ENCODE measurements around the gene FSCN2. TPM values are rescaled to one million over a fixed set of nuclear protein-coding genes. Genes with fewer than 3 reads are reported as not detected.
A peak's percentile ranks its signal among the peaks of the same experiment; 100 is the strongest.

The FSCN2 gene
- total and polyA plus RNA-seq, 7 experiments from 2014 or later, result 0.56 to 1.6 (median 0.70) TPM; not detected in 2

DNA sequence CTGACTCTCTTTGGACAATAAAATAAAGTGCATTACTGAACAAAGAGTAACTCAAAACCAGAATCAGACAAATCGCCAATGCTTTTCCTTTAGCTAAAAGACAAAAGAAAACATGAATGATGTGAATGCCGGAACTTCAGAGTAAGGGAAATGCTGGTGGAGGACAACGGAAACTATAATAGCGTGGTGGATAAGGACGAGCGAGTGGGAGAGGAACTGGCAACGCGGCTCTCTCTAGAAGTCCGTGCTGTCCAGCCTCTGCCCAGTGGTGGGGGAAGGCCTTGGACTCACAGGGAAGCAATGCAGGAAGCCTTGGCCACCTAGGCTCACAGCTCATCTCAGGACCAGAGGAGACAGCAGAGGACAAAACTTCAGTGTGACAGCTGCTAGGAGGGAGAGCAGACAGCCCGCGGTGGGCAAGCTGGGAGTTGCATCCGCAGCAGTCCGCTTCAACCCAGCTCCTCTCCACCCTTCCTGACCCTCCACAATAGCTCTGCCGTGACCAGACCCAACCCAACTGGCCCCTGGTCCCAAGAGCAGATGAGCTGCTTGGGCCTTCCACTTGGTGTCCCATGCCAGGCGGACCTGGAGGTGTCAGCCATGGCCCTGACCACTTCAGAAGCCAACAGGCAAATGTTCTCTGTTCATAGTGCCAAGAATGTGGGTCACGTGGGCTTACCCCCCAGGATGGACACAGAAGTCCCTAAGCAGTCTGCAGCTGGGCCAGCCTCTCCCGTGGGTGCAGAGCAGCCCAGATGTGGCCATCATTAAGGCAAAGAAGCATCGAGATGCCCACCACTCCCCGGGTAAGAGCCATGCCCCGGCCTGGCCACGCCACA lies 29.3 kb downstream of the FSCN2 start:
- intact Hi-C loops (cut with micrococcal nuclease), result loop anchor here in 1 of 2 donors (10.0 kb wide), 1 partner anchor 1103 kb away; no protein-coding TSS in a partner anchor
- ChIA-PET CTCF (no interaction called here), POLR2A (interaction anchor here (0.8 to 1.0 kb wide), 2 partner anchors 9 to 19 kb away, joined by 3 read pairs; no protein-coding TSS in a partner anchor)
- Histone ChIP-seq H3K27me3 (ENCODE audit: control insufficient read depth in 2 of 2, insufficient read depth in 2 of 2, low read length in 2 of 2) (no peaks in the 10 kb centered on the region), H3K4me1 (ENCODE audit: control insufficient read depth in 2 of 2, insufficient read depth in 2 of 2, low read length in 2 of 2) (peaks cover 11 to 12% of the 10 kb centered on the region in 2 donors), H3K9me3 (ENCODE audit: control insufficient read depth in 2 of 3, low read length in 3 of 3) (no peaks in the 10 kb centered on the region), H3K27ac (ENCODE audit: low read depth, low read length) (no peak overlapping the region), H3K36me3 (ENCODE audit: control insufficient read depth in 2 of 3, insufficient read depth in 3 of 3, low read length in 3 of 3) (peaks cover 0 to 48% (median 3%) of the 10 kb centered on the region in 3 experiments), H3K4me3 (ENCODE audit: low read length) (no peak overlapping the region)
- Mint-ChIP-seq H3K27ac (peak overlapping the region in 2 of 9 donors; percentile 3 to 64), H3K4me3 (no peak overlapping the region), H3K36me3 (peaks cover 0 to 18% (median 5%) of the 10 kb centered on the region in 5 donors), H3K27me3 (no peaks in the 10 kb centered on the region), H3K4me1 (peaks cover 7 to 20% (median 17%) of the 10 kb centered on the region in 7 donors), H3K9me3 (no peaks in the 10 kb centered on the region)
- ATAC-seq (no peak), DNase-seq (no peak)

GRCh38 chr17:81558115-81558468 lies 29.9 kb downstream of the FSCN2 start:
- Histone ChIP-seq H3K9me3 (ENCODE audit: control insufficient read depth in 2 of 3, low read length in 3 of 3) (no peaks in the 10 kb centered on the region), H3K27ac (ENCODE audit: low read depth, low read length) (no peak overlapping the region), H3K27me3 (ENCODE audit: control insufficient read depth in 2 of 2, insufficient read depth in 2 of 2, low read length in 2 of 2) (no peaks in the 10 kb centered on the region), H3K36me3 (ENCODE audit: control insufficient read depth in 2 of 3, insufficient read depth in 3 of 3, low read length in 3 of 3) (peaks cover 0 to 52% (median 3%) of the 10 kb centered on the region in 3 experiments), H3K4me1 (ENCODE audit: control insufficient read depth in 2 of 2, insufficient read depth in 2 of 2, low read length in 2 of 2) (peaks cover 11 to 12% of the 10 kb centered on the region in 2 donors), H3K4me3 (ENCODE audit: low read length) (no peak overlapping the region)
- ATAC-seq (no peak), DNase-seq (no peak)
- ChIA-PET POLR2A (no interaction called here), CTCF (no interaction called here)
- Mint-ChIP-seq H3K27ac (no peak overlapping the region), H3K4me3 (no peak overlapping the region), H3K27me3 (no peaks in the 10 kb centered on the region), H3K36me3 (peaks cover 0 to 19% (median 5%) of the 10 kb centered on the region in 5 donors), H3K4me1 (peaks cover 7 to 18% (median 14%) of the 10 kb centered on the region in 7 donors), H3K9me3 (no peaks in the 10 kb centered on the region)
- intact Hi-C loops (cut with micrococcal nuclease), result loop anchor here in 1 of 2 donors (10.0 kb wide), 1 partner anchor 1103 kb away; no protein-coding TSS in a partner anchor

DNA sequence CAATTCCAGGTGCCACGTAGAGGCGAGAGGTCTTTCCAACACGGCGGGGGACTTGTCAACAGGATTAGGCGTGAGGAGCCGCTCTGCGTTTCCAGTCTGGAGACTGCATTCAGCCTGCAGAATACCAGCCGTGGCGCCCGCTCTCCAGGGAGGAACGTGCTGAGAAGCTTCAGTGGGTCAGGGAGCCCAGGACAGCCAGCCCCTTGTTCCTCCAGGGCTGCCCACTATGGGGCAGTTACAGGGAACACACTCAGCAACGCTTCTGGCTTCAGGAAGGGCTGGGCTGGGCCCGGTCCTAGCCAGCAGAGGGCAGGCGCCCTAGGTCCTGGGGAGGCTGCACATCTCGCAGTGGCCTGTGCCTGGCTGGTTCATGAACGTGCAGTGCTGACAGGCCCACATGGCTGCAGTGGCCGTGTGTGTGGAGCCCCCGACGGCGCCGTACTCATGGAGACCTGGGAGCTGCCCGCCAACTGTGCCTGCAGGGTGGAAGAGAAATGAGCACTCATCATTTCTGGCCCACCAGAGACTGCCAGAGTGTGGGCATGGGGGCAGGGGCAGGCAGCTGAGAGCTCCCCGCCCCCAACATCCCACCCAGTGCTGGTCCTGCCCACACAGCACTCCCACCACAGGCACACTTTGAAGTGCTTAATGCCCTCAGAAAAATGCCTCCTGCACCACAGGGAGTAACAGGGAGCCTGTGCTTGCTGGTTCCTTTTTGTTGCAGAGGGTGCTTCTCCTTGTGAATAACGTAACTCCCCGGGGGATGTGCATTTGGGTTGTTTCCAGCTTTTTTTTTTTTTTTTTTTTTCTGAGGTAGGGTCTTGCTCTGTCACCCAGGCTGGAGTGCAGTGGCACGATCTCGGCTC lies 31.0 kb downstream of the FSCN2 start:
- Mint-ChIP-seq H3K4me3 (no peak overlapping the region), H3K27ac (no peak overlapping the region), H3K4me1 (peaks cover 0 to 7% (median 3%) of the 10 kb centered on the region in 7 donors), H3K9me3 (no peaks in the 10 kb centered on the region), H3K27me3 (no peaks in the 10 kb centered on the region), H3K36me3 (peaks cover 0 to 25% (median 5%) of the 10 kb centered on the region in 5 donors)
- peaks cover 0 to 63% (median 3%) of the 10 kb centered on the region in 3 experiments for H3K36me3 ChIP-seq (ENCODE audit: control insufficient read depth in 2 of 3, insufficient read depth in 3 of 3, low read length in 3 of 3)
- CTCF ChIA-PET, result interaction anchor here (0.7 kb wide), 1 partner anchor 40 kb away, joined by 4 read pairs; no protein-coding TSS in a partner anchor
- no peak overlapping the region for H3K27ac ChIP-seq (ENCODE audit: low read depth, low read length)
- POLR2A ChIA-PET, result interaction anchor here (0.6 to 1.2 kb wide), 2 partner anchors 13 to 47 kb away, joined by 3 to 4 read pairs; no protein-coding TSS in a partner anchor
- H3K4me1 ChIP-seq (ENCODE audit: control insufficient read depth in 2 of 2, insufficient read depth in 2 of 2, low read length in 2 of 2), result peaks cover 1 to 3% of the 10 kb centered on the region in 2 donors
- DNase-seq (no peak), ATAC-seq (peak; percentile 66)
- no peaks in the 10 kb centered on the region for H3K27me3 ChIP-seq (ENCODE audit: control insufficient read depth in 2 of 2, insufficient read depth in 2 of 2, low read length in 2 of 2)
- intact Hi-C loops (cut with micrococcal nuclease), result loop anchor here in 1 of 2 donors (10.0 kb wide), 1 partner anchor 1104 kb away; no protein-coding TSS in a partner anchor
- no peak overlapping the region for H3K4me3 ChIP-seq (ENCODE audit: low read length)
- H3K9me3 ChIP-seq (ENCODE audit: control insufficient read depth in 2 of 3, low read length in 3 of 3), result no peaks in the 10 kb centered on the region

DNA sequence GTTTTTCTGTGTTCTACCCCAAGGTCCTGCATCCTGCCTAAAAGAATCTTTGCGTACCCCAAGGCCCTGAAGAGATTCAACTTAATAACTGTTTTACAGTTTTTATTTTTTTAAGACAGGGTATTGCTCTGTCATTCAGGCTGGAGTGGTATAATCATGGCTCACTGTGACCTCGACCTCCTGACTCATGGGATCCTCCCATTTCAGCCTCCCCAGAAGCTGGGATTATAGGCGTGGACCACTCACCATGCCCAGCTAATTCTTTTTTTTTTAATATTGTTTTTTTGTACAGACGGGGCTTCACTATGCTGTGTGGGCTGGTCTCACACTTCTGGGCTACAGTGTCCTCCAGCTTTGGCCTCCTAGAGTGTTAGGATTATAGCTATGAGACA lies 33.3 kb downstream of the FSCN2 start:
- Histone ChIP-seq H3K4me1 (ENCODE audit: control insufficient read depth in 2 of 2, insufficient read depth in 2 of 2, low read length in 2 of 2) (no peaks in the 10 kb centered on the region), H3K36me3 (ENCODE audit: control insufficient read depth in 2 of 3, insufficient read depth in 3 of 3, low read length in 3 of 3) (peaks cover 0 to 83% (median 3%) of the 10 kb centered on the region in 3 experiments), H3K9me3 (ENCODE audit: control insufficient read depth in 2 of 3, low read length in 3 of 3) (no peaks in the 10 kb centered on the region), H3K27me3 (ENCODE audit: control insufficient read depth in 2 of 2, insufficient read depth in 2 of 2, low read length in 2 of 2) (no peaks in the 10 kb centered on the region), H3K4me3 (ENCODE audit: low read length) (no peak overlapping the region), H3K27ac (ENCODE audit: low read depth, low read length) (no peak overlapping the region)
- Mint-ChIP-seq H3K27ac (no peak overlapping the region), H3K9me3 (no peaks in the 10 kb centered on the region), H3K36me3 (peaks cover 0 to 44% (median 14%) of the 10 kb centered on the region in 5 donors), H3K27me3 (no peaks in the 10 kb centered on the region), H3K4me1 (peaks cover 0 to 6% (median 0%) of the 10 kb centered on the region in 7 donors), H3K4me3 (no peak overlapping the region)
- ChIA-PET CTCF (no interaction called here), POLR2A (no interaction called here)
- no peak for DNase-seq
- peak; percentile 42 for ATAC-seq
- intact Hi-C loops (cut with micrococcal nuclease), result no loop called here

DNA sequence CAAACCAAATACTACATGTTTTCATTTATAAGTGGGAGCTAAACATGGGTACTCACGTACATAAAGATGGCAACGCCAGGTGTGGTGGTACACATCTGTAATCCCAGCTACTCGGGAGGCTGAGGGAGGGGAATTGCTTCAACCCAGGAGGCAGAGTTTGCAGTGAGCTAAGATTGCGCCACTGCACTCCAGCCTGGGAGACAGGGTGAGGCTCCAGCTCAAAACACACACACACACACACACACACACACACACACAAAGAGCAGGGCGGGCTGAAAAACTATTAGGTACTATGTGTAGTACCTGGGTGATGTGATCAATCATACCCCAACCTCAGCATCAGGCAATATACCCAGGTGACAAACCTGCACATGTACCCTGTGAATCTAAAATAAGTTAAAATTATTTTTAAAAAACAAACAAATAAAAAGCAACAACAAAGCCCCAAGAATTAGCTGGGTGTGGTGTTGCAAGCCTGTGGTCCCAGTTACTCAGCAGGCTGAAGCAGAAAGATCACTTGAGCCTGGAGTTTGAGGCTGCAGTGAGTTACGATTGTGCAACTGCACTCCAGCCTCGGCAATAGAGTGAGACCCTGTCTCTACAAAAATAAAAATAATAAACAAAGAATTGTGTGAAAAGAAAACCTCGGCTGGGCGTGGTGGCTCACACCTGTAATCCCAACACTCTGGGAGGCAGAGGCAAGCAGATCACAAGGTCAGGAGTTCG lies 35.8 kb downstream of the FSCN2 start:
- Mint-ChIP-seq H3K36me3 (peaks cover 0 to 33% (median 19%) of the 10 kb centered on the region in 5 donors), H3K27me3 (no peaks in the 10 kb centered on the region), H3K4me1 (peaks cover 0 to 6% (median 0%) of the 10 kb centered on the region in 7 donors), H3K4me3 (no peak overlapping the region), H3K27ac (no peak overlapping the region), H3K9me3 (no peaks in the 10 kb centered on the region)
- intact Hi-C loops (cut with micrococcal nuclease), result no loop called here
- Histone ChIP-seq H3K9me3 (ENCODE audit: control insufficient read depth in 2 of 3, low read length in 3 of 3) (no peaks in the 10 kb centered on the region), H3K4me1 (ENCODE audit: control insufficient read depth in 2 of 2, insufficient read depth in 2 of 2, low read length in 2 of 2) (no peaks in the 10 kb centered on the region), H3K27me3 (ENCODE audit: control insufficient read depth in 2 of 2, insufficient read depth in 2 of 2, low read length in 2 of 2) (no peaks in the 10 kb centered on the region), H3K4me3 (ENCODE audit: low read length) (no peak overlapping the region), H3K27ac (ENCODE audit: low read depth, low read length) (no peak overlapping the region), H3K36me3 (ENCODE audit: control insufficient read depth in 2 of 3, insufficient read depth in 3 of 3, low read length in 3 of 3) (peaks cover 0 to 89% (median 17%) of the 10 kb centered on the region in 3 experiments)
- ChIA-PET CTCF (interaction anchor here (0.7 to 1.1 kb wide), 2 partner anchors 8 to 66 kb away, joined by 4 to 6 read pairs; no protein-coding TSS in a partner anchor), POLR2A (interaction anchor here (0.7 to 2.3 kb wide), 2 partner anchors 11 to 86 kb away, joined by 3 to 10 read pairs; partner anchors contain the start of gene FAAP100)
- peak; percentile 40 for ATAC-seq
- no peak for DNase-seq

DNA sequence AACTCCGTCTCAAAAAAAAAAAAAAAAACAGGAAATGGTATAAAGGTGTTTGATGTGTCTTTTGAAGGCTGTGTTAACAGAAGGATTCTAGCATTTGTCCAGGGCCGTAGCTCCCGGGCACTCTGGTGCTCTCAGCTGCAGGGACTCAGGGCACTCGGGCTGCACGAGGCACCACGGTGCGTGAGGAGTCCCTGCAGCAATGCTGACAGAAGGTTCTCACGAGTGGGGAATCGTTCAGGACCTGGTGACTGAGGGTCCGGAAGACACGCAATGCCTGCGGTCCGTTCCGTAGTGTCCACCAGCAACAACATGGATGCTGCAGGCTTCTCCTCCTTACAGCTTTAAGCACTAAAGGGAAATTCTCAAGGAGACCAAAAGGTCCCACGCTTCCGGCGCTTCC lies 36.6 kb downstream of the FSCN2 start:
- ChIA-PET CTCF (interaction anchor here (0.5 to 0.7 kb wide), 2 partner anchors 67 to 289 kb away, joined by 6 read pairs; no protein-coding TSS in a partner anchor), POLR2A (interaction anchor here (2.3 kb wide), 1 partner anchor 12 kb away, joined by 10 read pairs; the partner anchor contains the start of gene FAAP100)
- H3K4me3 ChIP-seq (ENCODE audit: low read length), result no peak overlapping the region
- no peaks in the 10 kb centered on the region for H3K9me3 Mint-ChIP-seq
- H3K27me3 ChIP-seq (ENCODE audit: control insufficient read depth in 2 of 2, insufficient read depth in 2 of 2, low read length in 2 of 2), result no peaks in the 10 kb centered on the region
- peaks cover 0 to 91% (median 20%) of the 10 kb centered on the region in 3 experiments for H3K36me3 ChIP-seq (ENCODE audit: control insufficient read depth in 2 of 3, insufficient read depth in 3 of 3, low read length in 3 of 3)
- H3K4me3 Mint-ChIP-seq, result no peak overlapping the region
- no peaks in the 10 kb centered on the region for H3K9me3 ChIP-seq (ENCODE audit: control insufficient read depth in 2 of 3, low read length in 3 of 3)
- H3K4me1 ChIP-seq (ENCODE audit: control insufficient read depth in 2 of 2, insufficient read depth in 2 of 2, low read length in 2 of 2), result no peaks in the 10 kb centered on the region
- ATAC-seq (no peak), DNase-seq (no peak)
- H3K27ac Mint-ChIP-seq, result no peak overlapping the region
- peaks cover 0 to 33% (median 19%) of the 10 kb centered on the region in 5 donors for H3K36me3 Mint-ChIP-seq
- intact Hi-C loops (cut with micrococcal nuclease), result no loop called here
- H3K27me3 Mint-ChIP-seq, result no peaks in the 10 kb centered on the region
- H3K4me1 Mint-ChIP-seq, result peaks cover 0 to 6% (median 0%) of the 10 kb centered on the region in 7 donors
- H3K27ac ChIP-seq (ENCODE audit: low read depth, low read length), result no peak overlapping the region

Measured in naive thymus-derived CD4-positive, alpha-beta T cell (primary cell).